NCI-H774 (cell line): ENCODE results near the gene DTX1.

Source experiments
- DNase-seq: peaks from one replicate; lab custom pipeline; 2025; lab: John Stamatoyannopoulos, UW

DTX1 gene

GRCh38 chr12:113056631-113057488 is at the start of gene DTX1:
Gene DTX1 (plus strand): TSS chr12:113056730. CDS start chr12:113058193, 1,463 bp downstream.
- no peak for DNase-seq

GRCh38 chr12:113007166-113007565 is 49.4 kb upstream of the DTX1 start:
- no peak for DNase-seq

DNA sequence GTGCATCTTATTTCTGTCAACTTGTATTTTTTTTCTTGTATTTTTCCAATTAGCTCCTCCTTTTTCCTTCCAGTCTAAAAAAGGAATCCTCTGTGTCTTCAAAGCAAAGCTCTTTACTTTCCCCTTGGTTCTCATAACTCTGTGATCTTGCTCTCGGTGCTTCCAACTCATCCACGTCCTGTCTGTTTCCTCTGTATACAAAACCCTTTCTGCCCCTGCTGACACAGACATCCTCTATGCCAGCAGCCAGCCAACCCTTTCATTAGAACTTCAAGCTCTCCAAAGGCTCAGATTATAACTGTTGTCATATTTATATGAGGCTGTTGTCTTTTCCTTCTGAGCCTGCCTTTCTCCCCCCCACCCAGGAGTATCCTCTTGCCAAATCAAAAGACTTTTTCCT is 45.8 kb upstream of the DTX1 start:
- no peak for DNase-seq

- no peak for DNase-seq
Measured at GRCh38 chr12:113014565-113014964, 42.0 kb upstream of the DTX1 start.

GRCh38 chr12:113016796-113017195 is 39.7 kb upstream of the DTX1 start:
- DNase-seq, result no peak

GRCh38 chr12:113019025-113019424 is 37.5 kb upstream of the DTX1 start:
- DNase-seq, result no peak

- DNase-seq, result no peak
Measured at GRCh38 chr12:113021500-113021899, 35.0 kb upstream of the DTX1 start.

- DNase-seq, result no peak
Measured at GRCh38 chr12:113022563-113023297, 33.8 kb upstream of the DTX1 start.

DNA sequence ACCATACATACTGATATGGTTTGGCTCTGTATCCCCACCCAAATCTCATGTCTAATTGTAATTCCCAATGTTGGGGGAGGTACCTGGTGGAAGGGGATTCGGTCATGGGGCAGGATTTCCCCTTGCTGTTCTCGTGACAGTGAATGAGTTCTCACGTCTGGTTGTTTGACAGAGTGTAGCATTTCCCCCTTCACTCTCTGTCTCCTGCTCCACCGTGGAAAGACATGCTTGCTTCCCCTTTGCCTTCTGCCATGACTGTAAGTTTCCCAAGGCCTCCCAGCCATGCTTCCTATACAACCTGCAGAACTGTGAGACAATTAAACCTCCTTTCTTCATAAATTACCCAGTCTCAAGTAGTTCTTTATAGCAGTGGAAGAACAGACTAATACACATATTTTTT is 28.8 kb upstream of the DTX1 start:
- DNase-seq, result no peak

DNA sequence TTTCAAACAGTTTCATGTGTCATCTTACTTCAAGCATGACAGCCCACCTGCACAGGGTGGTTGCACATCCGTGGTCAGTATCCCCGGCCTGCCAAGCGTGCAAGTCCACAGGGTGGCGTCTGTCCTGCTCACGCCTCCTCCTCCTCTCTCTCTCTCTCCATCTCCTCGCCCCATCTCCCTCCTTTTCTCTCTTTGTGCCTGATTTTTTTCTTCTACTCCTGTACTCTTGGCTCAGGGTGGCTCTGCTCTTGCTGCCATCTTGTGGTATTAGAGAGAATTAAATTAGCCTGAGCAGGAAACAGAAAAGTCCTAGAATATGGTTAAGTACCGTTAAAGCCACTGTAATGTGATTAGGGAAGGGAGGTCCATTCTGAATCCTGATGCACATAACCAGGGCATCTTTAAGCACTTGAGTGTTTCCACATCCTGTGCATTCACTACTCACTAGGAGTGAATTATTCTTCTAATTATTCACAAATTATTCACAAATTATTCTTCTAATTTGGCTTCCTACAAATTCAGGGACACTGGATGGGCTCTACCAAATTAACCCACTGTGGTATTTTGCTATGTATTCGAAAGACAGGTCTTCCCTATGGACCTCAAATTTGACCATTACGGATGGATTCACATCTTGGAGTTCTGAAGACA is 25.5 kb upstream of the DTX1 start:
- DNase-seq, result peak; percentile 70

DNA sequence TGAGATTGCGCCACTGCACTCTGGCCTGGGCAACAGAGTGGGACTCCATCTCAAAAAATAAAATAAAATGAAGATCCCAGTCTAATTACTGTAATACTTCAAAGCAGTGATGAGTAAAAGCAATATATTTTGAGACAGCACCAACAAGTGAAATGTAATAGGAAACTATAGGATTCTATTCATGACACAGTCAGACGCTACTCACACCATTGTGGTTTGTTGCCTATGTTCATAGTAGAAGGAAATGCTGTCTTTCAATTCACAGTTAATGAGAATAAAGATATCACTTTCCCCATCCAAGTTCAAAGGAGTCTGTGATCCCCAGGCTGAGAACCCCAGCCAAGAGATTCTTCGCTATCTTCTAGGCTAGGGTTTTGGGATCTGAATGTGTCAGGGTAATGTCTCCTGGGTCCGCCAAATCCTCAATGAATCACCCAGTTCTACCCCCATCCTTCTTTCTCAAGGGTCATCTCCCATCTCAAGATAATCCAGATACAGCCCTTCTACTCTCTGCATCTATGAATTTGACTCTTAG is 16.6 kb upstream of the DTX1 start:
- DNase-seq, result no peak

GRCh38 chr12:113040722-113041171 is 15.8 kb upstream of the DTX1 start:
- DNase-seq, result no peak

DNA sequence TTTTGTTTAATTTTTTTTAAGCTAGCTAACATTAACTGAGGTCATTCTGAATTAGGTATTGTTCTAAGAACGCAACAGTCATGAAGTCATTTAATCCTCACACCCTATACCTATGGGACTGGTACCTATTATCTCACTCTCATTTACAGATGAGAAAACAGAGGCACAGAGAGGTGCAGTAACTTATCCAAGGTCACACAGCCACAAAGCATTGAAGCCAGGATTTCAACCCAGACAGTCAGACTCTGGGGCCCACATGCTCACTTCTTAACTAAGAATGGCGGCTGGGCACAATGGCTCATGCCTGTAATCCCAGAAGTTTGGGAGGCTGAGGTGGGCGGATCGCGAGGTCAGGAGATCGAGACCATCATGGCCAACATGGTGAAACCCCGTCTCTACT is 15.0 kb upstream of the DTX1 start:
- no peak for DNase-seq

GRCh38 chr12:113043240-113043639 is 13.3 kb upstream of the DTX1 start:
- DNase-seq, result peak; percentile 62

DNA sequence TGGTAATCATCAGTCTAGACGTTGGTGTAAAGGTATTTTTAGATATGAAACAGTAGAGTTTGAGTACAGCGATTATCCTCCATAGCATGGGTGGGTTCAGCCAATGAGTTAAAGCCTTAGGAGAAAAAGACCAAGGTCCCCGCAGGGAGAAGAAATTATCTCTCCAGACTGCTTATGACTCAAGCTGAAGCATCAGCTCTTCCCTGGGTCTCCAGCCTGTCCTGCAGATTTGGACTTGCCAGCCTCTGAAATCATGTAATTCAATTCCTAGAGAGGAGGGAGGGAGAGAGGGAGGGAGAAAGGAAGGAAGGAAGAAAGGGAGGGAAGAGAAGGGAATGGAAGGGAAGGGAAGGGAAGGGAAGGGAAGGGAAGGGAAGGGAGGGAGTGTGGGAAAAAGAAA is 12.0 kb upstream of the DTX1 start:
- DNase-seq, result no peak

DNA sequence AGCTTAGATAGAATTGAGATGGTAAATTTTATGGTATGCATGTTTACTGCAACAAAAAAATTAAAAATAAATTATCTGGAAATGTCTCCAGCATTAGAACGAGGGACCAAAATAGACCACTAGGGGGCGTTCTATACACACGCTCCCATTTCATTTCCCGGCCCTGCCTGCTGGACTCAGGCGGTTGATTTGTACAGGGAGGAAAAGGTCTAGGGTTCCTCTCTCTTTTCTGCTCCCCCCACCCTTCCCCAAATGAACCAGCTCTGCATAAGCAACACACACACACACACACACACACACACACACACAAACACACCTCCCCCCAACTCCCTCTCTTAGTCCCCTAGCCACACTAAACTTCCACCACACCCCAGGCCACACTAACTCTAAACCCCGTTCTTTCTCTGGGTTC is 7.8 kb upstream of the DTX1 start:
- peak; percentile 73 for DNase-seq

DNA sequence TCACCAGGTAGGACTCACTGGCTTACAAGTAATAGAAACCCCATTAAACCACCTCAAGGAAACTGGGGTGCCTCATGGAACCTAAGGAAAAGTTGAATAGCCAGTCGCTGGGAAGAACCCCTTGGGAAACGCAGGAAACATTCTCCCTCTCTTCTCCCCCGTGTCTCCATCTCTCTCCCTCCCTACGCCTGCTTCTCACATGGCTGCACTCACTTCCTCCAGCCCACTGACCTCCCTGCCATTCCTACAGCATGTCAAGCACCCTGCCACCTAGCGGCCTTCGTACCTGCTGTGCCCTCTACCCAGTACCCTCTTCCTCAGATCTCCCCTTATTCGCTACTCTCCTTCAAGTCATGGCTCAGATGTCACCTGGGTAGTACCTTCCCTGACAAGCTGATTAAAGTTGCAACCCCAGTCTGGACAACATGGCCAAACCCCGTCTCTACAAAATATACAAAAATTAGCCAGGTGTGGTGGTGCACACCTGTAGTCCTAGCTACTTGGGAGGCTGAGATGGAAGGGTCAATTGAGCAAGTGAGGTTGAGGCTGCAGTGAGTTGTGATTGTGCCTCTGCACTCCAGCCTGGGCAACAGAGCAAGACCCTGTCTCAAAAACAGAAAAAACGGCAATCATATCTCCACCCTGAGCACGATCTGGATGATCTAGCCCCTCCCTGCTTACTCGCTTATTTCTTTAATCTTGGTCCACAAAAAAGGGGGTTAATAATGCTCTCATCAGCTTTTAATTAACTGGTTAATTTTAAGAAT is 6.4 kb upstream of the DTX1 start:
- DNase-seq, result no peak

- no peak for DNase-seq
Measured at GRCh38 chr12:113050795-113051194, 5.7 kb upstream of the DTX1 start.

GRCh38 chr12:113051759-113052158 is 4.8 kb upstream of the DTX1 start:
- no peak for DNase-seq

- no peak for DNase-seq
Measured at GRCh38 chr12:113052326-113052725, 4.2 kb upstream of the DTX1 start.

GRCh38 chr12:113054948-113055486 is 1.5 kb upstream of the DTX1 start:
- DNase-seq, result no peak
